NCI-H2171 treated with DMSO at 0.1 percent for 48 hours (cell line): ENCODE results near the gene PPARD.
"Not testable (repeated sequence)": the region's sequence is repeated elsewhere in the genome, so short reads cannot be mapped to it uniquely, and the experiment has no call there.

Experiments
- DNase-seq: peaks from one replicate; lab custom pipeline; 2025; lab: John Stamatoyannopoulos, UW

Gene PPARD

GRCh38 chr6:35312076-35312800 lies 30.1 kb upstream of the PPARD start:
- DNase-seq: no peak

- no peak for DNase-seq
These were observed 29.6 kb upstream of the PPARD start for GRCh38 chr6:35312807-35313206.

GRCh38 chr6:35317483-35318195 lies 24.7 kb upstream of the PPARD start:
- no peak for DNase-seq

DNA sequence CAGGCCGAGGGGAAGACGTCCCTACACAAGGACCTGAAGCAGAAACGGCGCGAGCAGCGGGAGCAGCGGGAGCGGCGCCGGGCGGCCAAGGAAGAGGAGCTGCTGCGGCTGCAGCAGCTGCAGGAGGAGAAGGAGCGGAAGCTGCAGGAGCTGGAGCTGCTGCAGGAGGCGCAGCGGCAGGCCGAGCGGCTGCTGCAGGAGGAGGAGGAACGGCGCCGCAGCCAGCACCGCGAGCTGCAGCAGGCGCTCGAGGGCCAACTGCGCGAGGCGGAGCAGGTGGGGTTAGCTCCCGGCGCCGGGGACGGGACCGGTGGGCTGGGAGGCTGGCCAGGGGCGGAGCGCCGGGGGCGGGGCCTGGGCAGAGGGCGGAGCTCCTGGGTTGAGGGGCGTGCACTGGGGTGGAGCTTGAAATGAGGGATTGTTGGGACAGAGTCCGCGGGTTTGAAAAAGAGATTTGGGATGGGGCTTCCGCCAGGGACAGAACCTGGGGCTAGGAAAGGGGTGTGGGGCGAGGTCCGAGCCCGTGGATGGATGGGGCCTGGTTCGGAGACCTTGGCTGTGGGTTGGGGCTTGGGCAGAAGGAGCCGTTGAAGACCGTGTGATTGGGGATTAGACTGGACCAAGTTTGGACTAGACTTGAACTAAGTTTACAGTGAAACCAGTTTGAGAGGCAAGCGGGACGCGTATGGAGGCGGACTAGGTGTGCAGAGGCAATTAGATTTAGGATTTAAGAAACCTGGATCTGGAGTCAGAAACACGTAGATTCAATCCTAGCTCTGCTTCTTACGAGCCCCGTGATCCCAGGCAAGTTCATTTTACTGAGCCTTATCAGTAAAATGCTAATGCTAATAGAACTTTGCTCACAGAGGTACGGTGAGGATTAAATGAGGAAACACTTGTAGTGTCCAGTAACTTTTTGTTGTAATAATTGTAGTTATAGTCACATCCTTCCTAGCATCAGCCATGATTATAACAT lies 23.9 kb upstream of the PPARD start:
- no peak for DNase-seq

DNA sequence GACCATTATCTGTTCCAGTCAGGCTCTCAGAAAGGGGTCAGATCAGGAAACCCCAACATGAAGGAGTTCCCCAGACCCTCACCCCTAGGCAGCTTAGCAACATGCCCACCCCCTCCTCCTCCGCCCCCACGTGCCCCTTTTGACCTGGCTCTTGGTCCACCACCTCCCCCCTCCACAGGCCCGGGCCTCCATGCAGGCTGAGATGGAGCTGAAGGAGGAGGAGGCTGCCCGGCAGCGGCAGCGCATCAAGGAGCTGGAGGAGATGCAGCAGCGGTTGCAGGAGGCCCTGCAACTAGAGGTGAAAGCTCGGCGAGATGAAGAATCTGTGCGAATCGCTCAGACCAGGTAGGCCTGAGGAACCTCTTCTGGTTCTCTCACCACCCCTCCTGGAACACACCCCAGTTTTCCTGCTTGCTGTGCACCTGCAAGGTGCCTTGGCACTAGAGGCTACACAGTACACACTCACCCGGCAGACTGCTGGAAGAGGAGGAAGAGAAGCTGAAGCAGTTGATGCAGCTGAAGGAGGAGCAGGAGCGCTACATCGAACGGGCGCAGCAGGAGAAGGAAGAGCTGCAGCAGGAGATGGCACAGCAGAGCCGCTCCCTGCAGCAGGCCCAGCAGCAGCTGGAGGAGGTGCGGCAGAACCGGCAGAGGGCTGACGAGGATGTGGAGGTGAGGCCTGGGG lies 22.9 kb upstream of the PPARD start:
- no peak for DNase-seq

DNA sequence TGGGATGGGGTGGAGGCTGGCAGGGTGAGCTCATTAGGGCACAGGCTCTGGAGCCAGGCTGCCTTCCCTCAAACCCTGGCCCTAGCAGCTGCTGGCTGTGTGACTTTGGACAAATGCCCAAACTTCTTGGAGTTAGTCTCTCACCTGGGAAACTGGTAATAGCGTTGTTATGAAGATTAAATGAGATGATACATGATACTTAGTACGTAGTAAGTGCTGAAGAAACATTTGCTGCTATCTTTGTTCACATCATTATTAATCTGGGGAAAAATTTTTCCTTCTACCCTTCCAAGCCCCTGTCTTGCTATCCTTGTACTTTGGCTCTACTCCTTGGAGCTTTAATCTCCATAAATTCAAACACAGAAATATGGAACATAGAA lies 22.3 kb upstream of the PPARD start:
- no peak for DNase-seq

DNA sequence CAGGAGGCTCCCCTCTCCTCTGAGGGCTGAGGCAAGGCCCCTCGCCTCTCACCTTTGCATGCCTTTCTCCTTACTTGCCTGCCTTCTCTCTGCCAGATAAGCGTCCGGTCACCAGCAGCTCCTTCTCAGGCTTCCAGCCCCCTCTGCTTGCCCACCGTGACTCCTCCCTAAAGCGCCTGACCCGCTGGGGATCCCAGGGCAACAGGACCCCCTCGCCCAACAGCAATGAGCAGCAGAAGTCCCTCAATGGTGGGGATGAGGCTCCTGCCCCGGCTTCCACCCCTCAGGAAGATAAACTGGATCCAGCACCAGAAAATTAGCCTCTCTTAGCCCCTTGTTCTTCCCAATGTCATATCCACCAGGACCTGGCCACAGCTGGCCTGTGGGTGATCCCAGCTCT lies 21.3 kb upstream of the PPARD start:
- DNase-seq: no peak

- peak; percentile 31 for DNase-seq
These were observed 14.9 kb upstream of the PPARD start for GRCh38 chr6:35327349-35328027.

DNA sequence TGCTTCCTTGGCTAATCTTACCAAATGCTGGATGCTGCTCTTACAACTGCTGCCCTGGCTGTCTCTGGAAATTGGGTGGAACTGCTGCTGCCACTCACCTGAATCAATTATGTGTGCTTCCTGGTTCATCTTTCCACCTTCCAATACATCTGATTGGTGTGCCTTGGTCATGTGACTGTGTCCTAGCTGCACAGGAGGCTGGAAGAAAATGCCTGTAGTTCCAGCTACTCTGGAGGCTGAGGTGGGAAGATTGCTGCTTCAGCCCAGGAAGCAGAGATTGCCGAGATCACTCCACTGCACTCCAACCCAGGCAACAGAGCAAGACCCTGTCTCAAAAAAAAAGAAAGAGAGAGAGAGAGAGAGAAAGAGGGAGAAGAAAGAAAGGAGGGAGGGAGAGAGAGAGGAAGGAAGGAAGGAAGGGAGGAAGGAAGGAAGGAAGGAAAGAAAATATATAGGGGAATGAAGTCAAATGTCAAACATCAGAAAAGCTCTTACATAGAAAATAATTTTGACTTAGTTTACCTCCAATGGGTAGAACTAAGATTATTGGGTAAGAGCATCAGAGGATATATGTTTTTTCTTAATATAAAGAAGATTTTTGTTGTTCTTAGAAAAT lies 14.1 kb upstream of the PPARD start:
- peak; percentile 28 for DNase-seq

DNA sequence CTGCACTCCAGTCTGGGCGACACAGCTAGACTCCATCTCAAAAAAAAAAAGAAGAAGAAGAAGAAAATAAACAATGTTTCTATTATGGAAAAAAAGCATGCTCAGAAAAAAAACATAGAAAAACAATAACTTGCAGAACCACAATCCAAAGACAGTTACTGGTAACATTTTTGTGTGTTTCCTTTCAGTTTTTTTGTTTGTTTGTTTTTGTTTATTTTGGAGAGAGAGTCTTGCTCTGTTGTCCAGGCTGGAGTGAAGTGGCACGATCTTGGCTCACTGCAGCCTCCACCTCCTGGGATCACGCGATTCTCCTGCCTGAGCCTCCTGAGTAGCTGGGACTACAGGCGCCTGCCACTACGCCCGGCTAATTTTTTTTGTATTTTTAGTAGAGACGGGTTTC lies 13.4 kb upstream of the PPARD start:
- not testable (repeated sequence) for DNase-seq

GRCh38 chr6:35330541-35331119 lies 11.7 kb upstream of the PPARD start:
- no peak for DNase-seq

DNA sequence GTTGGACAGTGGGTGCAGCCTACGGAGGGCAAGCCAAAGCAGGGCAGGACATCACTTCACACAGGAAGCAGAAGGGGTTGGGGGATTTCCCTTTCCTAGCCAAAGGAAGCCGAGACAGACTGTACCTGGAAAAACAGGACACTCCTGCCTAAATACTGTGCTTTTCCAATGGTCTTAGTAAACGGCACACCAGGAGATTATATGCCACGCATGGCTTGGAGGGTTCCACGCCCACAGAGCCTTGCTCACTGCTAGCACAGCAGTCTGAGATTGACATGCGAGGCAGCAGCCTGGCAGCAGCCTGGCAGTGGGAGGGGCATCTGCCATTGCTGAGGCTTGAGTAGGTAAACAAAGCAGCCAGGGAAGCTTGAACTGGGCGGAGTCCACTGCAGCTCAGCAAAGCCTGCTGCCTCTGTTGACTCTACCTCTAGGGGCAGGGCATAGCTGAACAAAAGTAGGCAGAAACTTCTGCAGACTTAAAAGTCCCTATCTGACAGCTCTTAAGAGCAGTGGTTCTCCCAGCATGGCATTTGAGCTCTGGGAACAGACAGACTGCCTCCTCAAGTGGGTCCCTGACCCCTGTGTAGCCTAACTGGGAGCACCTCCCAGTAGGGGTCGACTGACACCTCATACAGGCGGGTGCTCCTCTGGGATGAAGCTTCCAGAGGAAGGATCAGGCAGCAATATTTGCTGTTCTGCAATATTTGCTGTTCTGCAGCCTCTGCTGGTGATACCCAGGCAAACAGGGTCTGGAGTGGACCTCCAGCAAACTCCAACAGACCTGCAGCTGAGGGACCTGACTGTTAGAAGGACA lies 10.1 kb upstream of the PPARD start:
- DNase-seq: peak; percentile 81

GRCh38 chr6:35341557-35341956 lies 801 bp upstream of the PPARD start:
- no peak for DNase-seq

- DNase-seq: no peak
These were observed 905 bp downstream of the PPARD start for GRCh38 chr6:35343092-35343834.

DNA sequence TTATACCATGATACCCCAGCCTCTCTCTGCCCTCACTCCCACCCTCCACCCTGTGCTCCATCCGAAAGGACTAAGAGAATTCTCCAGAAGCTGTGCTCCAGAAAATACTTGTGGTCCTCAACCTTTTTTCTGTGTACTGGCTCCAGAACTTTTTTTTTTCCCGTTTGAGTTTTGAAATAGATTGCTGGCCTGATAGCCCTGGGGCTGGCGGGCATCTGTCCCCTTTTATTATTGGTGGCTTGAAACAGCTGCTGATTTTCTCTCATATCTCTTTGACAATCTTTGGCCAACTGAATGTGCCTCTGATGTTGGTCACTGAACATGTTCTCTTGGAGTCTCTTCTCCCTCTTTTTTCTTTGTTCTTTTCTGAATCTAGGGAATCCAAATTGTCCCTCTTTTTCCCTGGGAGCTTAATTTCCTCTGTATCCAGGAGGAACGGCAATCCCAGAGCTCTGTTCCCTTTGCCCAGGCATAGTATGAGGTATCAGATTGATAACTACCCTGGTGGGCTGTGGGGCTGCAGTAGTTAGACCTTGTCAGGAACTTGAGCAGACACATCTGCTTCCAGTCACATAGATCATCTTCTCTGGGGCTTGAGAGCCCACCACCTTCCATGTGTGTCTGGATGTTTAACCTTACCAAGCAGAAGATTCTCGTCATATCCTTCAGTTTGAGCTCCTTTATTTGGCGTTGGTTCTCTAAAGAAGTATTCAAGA lies 1.6 kb downstream of the PPARD start:
- DNase-seq: no peak

DNA sequence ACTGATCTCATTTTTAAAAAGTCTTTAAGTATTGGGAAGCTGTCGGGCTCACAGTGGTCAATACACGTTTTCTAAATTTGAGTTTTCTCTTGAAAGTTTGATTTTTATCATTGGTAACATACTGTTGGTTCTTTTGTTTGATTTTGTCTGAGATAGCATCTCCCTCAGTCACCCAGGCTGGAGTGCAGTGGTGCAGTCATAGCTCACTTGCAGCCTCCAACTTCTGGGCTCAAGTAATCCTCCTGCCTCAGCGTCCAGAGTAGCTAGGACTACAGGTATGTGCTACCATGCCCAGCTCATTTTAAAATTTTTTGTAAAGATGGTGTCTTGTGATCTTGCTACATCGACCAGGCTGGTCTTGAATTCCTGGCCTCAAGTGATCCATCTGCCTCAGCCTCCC lies 9.1 kb downstream of the PPARD start:
- no peak for DNase-seq

- DNase-seq: no peak
These were observed 10.4 kb downstream of the PPARD start for GRCh38 chr6:35352735-35353134.
